Body of pancreas (tissue), 4 donors: ENCODE results near the gene KRT12. TPM values are rescaled to one million over a fixed set of nuclear protein-coding genes. Genes with fewer than 3 reads are reported as not detected.

Experiments used
- ATAC-seq: fragments of 150-250 bp; one replicate; pipeline ENCODE4 v1.9.1; 2016
- DNase-seq, 4 donors: peaks; one replicate each; pipeline ENCODE4 v3.0.0-alpha.2; 2019
- H3K27ac ChIP-seq, 4 donors: fragments of 200-600 bp; sonication (generic); 1 replicate in 3 of 4; 2 replicates in 1 of 4; pipeline versions ENCODE4 v1.5.1 to v1.6.1; 2016 to 2019; ENCODE audit warnings: mild to moderate bottlenecking in 1 of 4, mixed read lengths in 1 of 4, moderate library complexity in 1 of 4
- H3K27me3 ChIP-seq, 2 donors: fragments of 200-600 bp; sonication (generic); one replicate each; pipeline ENCODE4 v1.6.0; 2016; ENCODE audit warnings: mild to moderate bottlenecking in 1 of 2
- H3K36me3 ChIP-seq, 2 donors: fragments of 200-600 bp; sonication (generic); replicated peaks in 1 of 2; 2 replicates each; pipeline ENCODE4 v1.5.1; 2016; ENCODE audit warnings: low read depth in 2 of 2; ENCODE audit not compliant: insufficient read depth in 1 of 2
- H3K4me1 ChIP-seq: fragments of 200-600 bp; sonication (generic); one replicate; pipeline ENCODE4 v1.6.0; 2016
- H3K4me3 ChIP-seq, 2 donors: fragments of 200-600 bp; sonication (generic); 1 replicate in 1 of 2; 2 replicates in 1 of 2; pipeline ENCODE4 v1.5.1; 2016 to 2019
- H3K9me3 ChIP-seq, 3 donors: fragments of 200-600 bp; sonication (generic); 1 replicate in 2 of 3; 2 replicates in 1 of 3; pipeline ENCODE4 v1.5.1; 2016
- POLR2A ChIP-seq, 3 donors: fragments of 450-650 bp; IDR thresholded peaks; one replicate each; pipeline ENCODE4 v1.6.1; 2016; ENCODE audit warnings: antibody characterized with exemption in 3 of 3, mild to moderate bottlenecking in 2 of 3
- WGBS, 2 donors: methylation state at CpG; one replicate each; pipeline ENCODE4 v1.1.5; 2017; 5-methylcytosine and 5-hydroxymethylcytosine counted together
- intact Hi-C: fragments of 100-400 bp; cut with DNase I; formaldehyde crosslinking; loops from one replicate; pipeline ENCODE4 v1.15.1; 2023
- total RNA-seq, 2 donors: library from RNA; depleted of rRNA; stranded (reverse); fragments of >200 nt; gene quantifications; one replicate each; pipeline ENCODE4 v1.1.0, GENCODE V29; 2016
- TF ChIP-seq, protein P1 (sequence below), 7 experiments: fragments of 450-650 bp in 4 of 7; fragments of 200-600 bp in 3 of 7; sonication (generic) in 3 of 7; IDR thresholded peaks; one replicate each; pipeline ENCODE4 v1.5.1; 2016 to 2019; ENCODE audit warnings: antibody characterized with exemption in 7 of 7

KRT12 gene
- total RNA-seq, 2 donors from 2014 or later = not detected

DNA sequence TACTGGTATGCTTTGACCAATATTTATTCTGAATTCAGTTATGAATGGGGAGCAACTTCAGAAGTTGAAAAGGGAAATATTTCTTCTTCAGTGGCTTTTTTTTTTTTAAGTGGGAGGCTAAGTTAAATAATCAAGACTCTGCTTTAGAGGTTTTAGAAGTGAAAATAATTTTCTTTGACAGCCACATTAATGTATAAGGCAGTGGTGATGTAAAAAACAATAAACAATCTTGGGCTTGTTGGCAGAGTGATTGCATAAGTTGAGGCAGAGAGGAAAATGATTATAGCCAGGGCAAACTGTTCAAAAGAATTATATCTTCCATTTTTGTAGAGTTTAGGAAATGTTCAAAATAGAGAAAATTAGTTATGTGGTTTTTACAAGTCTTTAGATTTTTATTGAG lies 5.4 kb upstream of the KRT12 start:
- TF ChIP-seq POLR2A (IDR thresholded peaks at IDR 0.05) = no peak
- TF ChIP-seq, protein P1, sequence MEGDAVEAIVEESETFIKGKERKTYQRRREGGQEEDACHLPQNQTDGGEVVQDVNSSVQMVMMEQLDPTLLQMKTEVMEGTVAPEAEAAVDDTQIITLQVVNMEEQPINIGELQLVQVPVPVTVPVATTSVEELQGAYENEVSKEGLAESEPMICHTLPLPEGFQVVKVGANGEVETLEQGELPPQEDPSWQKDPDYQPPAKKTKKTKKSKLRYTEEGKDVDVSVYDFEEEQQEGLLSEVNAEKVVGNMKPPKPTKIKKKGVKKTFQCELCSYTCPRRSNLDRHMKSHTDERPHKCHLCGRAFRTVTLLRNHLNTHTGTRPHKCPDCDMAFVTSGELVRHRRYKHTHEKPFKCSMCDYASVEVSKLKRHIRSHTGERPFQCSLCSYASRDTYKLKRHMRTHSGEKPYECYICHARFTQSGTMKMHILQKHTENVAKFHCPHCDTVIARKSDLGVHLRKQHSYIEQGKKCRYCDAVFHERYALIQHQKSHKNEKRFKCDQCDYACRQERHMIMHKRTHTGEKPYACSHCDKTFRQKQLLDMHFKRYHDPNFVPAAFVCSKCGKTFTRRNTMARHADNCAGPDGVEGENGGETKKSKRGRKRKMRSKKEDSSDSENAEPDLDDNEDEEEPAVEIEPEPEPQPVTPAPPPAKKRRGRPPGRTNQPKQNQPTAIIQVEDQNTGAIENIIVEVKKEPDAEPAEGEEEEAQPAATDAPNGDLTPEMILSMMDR (IDR thresholded peaks at IDR 0.05) = no peak
- no peaks in the 10 kb centered on the region for H3K27me3 ChIP-seq
- DNase-seq (no peak), ATAC-seq (no peak)
- no peaks in the 10 kb centered on the region for H3K4me1 ChIP-seq
- no peaks in the 10 kb centered on the region for H3K9me3 ChIP-seq
- H3K4me3 ChIP-seq = no peak overlapping the region
- H3K36me3 ChIP-seq = no peaks in the 10 kb centered on the region
- intact Hi-C loops = no loop called here
- no peak overlapping the region for H3K27ac ChIP-seq

DNA sequence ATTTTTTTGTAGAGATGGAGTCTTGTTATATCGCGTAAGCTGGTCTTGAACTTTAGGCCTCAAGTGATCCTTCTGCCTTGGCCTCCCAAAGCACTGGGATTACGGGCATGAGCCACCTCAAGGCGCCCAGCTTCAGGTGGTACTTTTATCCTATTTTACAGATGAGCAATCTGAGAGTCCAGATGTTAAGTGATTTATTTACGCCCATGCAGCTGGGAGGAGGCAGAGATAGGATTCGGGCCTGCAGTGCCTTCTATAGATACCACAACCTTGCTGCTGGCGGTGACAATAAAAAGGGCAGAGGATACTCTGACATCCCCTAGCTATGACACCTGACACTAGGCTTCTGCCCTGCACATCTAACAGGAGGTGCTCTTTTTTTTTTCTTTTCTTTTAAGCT lies 4.3 kb upstream of the KRT12 start:
- Histone ChIP-seq H3K27ac (no peak overlapping the region), H3K36me3 (no peaks in the 10 kb centered on the region), H3K4me1 (no peaks in the 10 kb centered on the region), H3K27me3 (no peaks in the 10 kb centered on the region), H3K9me3 (no peaks in the 10 kb centered on the region), H3K4me3 (no peak overlapping the region)
- no peak for DNase-seq
- no peak for ATAC-seq
- intact Hi-C loops = no loop called here
- 88 to 93% methylated on average over 7 of the region's 7 CpGs for WGBS, 2 donors
- no peak for TF ChIP-seq POLR2A (IDR thresholded peaks at IDR 0.05)
- TF ChIP-seq, protein P1 (IDR thresholded peaks at IDR 0.05) = no peak

DNA sequence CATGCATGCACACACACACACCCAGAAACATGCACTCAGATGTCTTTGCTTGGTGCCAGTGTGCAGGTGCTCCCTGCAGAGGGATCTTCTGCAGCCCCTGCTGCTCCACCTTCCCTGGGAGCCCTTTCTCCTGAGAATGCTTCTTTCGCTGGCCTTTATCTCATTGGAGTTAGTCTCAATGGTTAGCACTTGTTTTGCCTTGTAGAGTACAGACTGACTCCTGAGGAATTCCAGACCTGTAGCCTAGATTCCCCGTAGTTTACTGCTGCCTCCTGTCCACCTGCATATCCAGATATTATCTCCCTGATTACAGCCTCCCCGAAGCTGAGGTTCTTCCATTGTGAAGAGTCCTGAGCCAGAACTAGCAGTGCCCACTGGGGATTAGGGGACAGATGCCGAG lies 3.1 kb upstream of the KRT12 start:
- no peak overlapping the region for H3K27ac ChIP-seq
- no peaks in the 10 kb centered on the region for H3K9me3 ChIP-seq
- 70 to 75% methylated on average over 4 of the region's 4 CpGs for WGBS, 2 donors
- TF ChIP-seq, protein P1 (IDR thresholded peaks at IDR 0.05) = no peak
- TF ChIP-seq POLR2A (IDR thresholded peaks at IDR 0.05) = no peak
- no peaks in the 10 kb centered on the region for H3K36me3 ChIP-seq
- no peak for DNase-seq
- no peak overlapping the region for H3K4me3 ChIP-seq
- no peaks in the 10 kb centered on the region for H3K4me1 ChIP-seq
- intact Hi-C loops = no loop called here
- ATAC-seq = no peak
- H3K27me3 ChIP-seq = no peaks in the 10 kb centered on the region

DNA sequence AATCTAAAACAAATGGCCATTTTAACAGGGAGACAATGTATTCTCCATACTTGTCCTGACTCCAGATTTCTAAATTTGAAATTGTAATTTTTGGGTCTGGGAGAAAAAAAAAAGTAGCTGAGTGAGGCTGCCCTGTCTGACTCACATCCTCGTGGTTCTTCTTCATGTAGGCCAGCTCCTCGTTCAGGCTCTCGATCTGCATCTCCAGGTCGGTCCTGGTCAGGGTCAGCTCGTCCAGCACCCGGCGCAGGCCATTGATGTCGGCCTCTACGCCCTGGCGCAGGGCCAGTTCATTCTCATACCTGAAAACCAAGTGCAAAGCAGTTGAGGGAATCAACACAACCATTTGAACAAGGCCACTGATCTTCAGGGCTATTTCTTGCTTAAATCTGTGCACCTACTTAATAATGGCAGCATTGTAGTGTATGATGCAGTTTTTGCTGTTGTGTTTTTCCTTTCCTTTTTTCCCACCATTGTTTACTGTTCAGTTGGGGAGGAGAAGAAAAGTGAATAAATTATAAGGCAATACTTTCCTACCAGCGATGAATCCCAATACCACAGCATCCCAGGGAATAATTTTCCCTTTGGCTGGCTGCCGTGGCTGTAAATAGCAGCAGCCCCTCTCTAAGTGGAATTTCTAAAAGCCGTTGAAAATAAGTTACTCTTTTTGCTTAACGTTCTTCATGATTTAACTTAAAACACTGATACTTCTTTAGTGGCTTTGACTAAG lies 2.2 kb downstream of the KRT12 start:
- Histone ChIP-seq H3K4me3 (no peak overlapping the region), H3K9me3 (no peaks in the 10 kb centered on the region), H3K4me1 (no peaks in the 10 kb centered on the region), H3K27me3 (no peaks in the 10 kb centered on the region), H3K27ac (no peak overlapping the region), H3K36me3 (no peaks in the 10 kb centered on the region)
- WGBS, 2 donors = 67 to 70% methylated on average over 14 of the region's 14 CpGs
- ATAC-seq = no peak
- TF ChIP-seq, protein P1 (IDR thresholded peaks at IDR 0.05) = no peak
- TF ChIP-seq POLR2A (IDR thresholded peaks at IDR 0.05) = no peak
- intact Hi-C loops = no loop called here
- no peak for DNase-seq
